Heart left ventricle (tissue), 16 donors: ENCODE results near the gene FARP1. TPM values are rescaled to one million over a fixed set of nuclear protein-coding genes. Genes with fewer than 3 reads are reported as not detected.

Source experiments
- ATAC-seq, 4 donors: fragments of 200-7000 bp; cut with Tn5 transposase; one replicate each; pipeline ENCODE4 v1.9.1; 2020 to 2022; ENCODE audit warnings: moderate library complexity in 4 of 4, mild to moderate bottlenecking in 3 of 4, moderate number of reproducible peaks in 1 of 4
- DNase-seq, 5 donors: peaks; one replicate each; pipeline ENCODE4 v3.0.0-alpha.2; 2020
- H3K27ac ChIP-seq, 12 donors: fragments of 200-600 bp; sonication (generic) in 4 of 12; one replicate each; pipeline versions ENCODE4 v1.5.0 to v1.8.0; 2016 to 2022; ENCODE audit warnings: mild to moderate bottlenecking in 2 of 12
- H3K27me3 ChIP-seq, 9 donors: fragments of 200-600 bp; sonication (generic) in 2 of 9; one replicate each; pipeline versions ENCODE4 v1.5.1 to v1.8.0; 2016 to 2022; ENCODE audit warnings: mild to moderate bottlenecking in 3 of 9
- H3K36me3 ChIP-seq, 9 donors: fragments of 200-600 bp; sonication (generic) in 2 of 9; one replicate each; pipeline versions ENCODE4 v1.5.0 to v1.8.0; 2018 to 2022; ENCODE audit warnings: mild to moderate bottlenecking in 2 of 9
- H3K4me1 ChIP-seq, 12 donors: fragments of 200-600 bp; sonication (generic) in 4 of 12; one replicate each; pipeline versions ENCODE4 v1.5.0 to v1.8.0; 2016 to 2022; ENCODE audit warnings: mild to moderate bottlenecking in 3 of 12
- H3K4me3 ChIP-seq, 12 donors: fragments of 200-600 bp; sonication (generic) in 4 of 12; one replicate each; pipeline versions ENCODE4 v1.5.0 to v1.8.0; 2017 to 2022; ENCODE audit warnings: mild to moderate bottlenecking in 9 of 12, moderate library complexity in 4 of 12
- H3K9me3 ChIP-seq, 12 donors: fragments of 200-600 bp; sonication (generic) in 4 of 12; one replicate each; pipeline versions ENCODE4 v1.5.0 to v1.8.0; 2016 to 2022; ENCODE audit warnings: mild to moderate bottlenecking in 1 of 12
- POLR2A ChIP-seq, 2 donors: fragments of 450-650 bp; IDR thresholded peaks; one replicate each; pipeline ENCODE4 v1.6.1; 2017; ENCODE audit warnings: antibody characterized with exemption in 2 of 2, mild to moderate bottlenecking in 2 of 2, moderate library complexity in 2 of 2
- WGBS, 4 donors: extraction: QIAGEN DNeasy Blood & Tissue Kit in 2 of 4; methylation state at CpG; one replicate each; pipeline versions ENCODE4 v1.1.5 to v1.1.7; 2013 to 2018; 5-methylcytosine and 5-hydroxymethylcytosine counted together
- intact Hi-C, 10 donors: fragments of 100-400 bp; cut with DNase I; formaldehyde crosslinking; loops; one replicate each; pipeline versions ENCODE4 v1.11.1 to v1.14.2; 2022
- polyA plus RNA-seq, 2 donors: library from polyadenylated mRNA; stranded (reverse); fragments of 200-250 nt; gene quantifications; one replicate each; pipeline ENCODE4 v1.2.3, GENCODE V29; 2013
- total RNA-seq, 9 donors: library from RNA; depleted of rRNA in 2 of 9; stranded (reverse); fragments of >200 nt in 2 of 9; fragmentation: NEBNext Ultra II Directional in 3 of 9; extraction: Animal tissue kit (Norgen Biotek cat#: 25700) in 3 of 9; gene quantifications; one replicate each; pipeline versions ENCODE4 v1.1.0 to v1.2.4, GENCODE V29; 2016 to 2023
- TF ChIP-seq, protein P1 (sequence below), 12 donors: fragments of 200-600 bp; sonication (generic) in 4 of 12; IDR thresholded peaks; one replicate each; pipeline versions ENCODE4 v1.5.0 to v1.8.0; 2018 to 2022; ENCODE audit warnings: antibody characterized with exemption in 12 of 12, mild to moderate bottlenecking in 5 of 12
- donor health status: ischemic (EF 13 %, LVEDD 7.1; RV severe dilation, severe dysfunction).
- donor health status: healthy with polysubstance abuse.
- donor health status: DM: no; HTN: yes; CAD: no.
- donor health status: DM: no; HTN: no; CAD: no.
- donor health status: ischemic (EF 25% LVEDD 6.9; RV normal size, moderate dysfunction).
- donor health status: ischemic (EF 25% LVEDD 5.7; RV mildly dilated, moderate dysfunction).
- donor health status: healthy.
- donor health status: DM: yes; HTN: yes; CAD: no.
- donor health status: ischemic (EF 35%, LVEDD 5.7; RV mildly dilated, moderate dysfunction).
- donor health status: nonischemic (EF 11% LVEDD 7.7; RV severe dilation, severe dysfunction).
- donor health status: DM: yes; HTN: yes; CAD: no.
- donor health status: PGD.
- donor health status: ischemic (EF 29% LVEDD 5.4; RV normal size, mild dysfunction).
- donor health status: nonischemic (EF 23%, LVEDD 6.1; RV moderate dilation, normal function).

FARP1 gene
- total and polyA plus RNA-seq, 11 donors = 7.7 to 51.8 (median 22.3) TPM

DNA sequence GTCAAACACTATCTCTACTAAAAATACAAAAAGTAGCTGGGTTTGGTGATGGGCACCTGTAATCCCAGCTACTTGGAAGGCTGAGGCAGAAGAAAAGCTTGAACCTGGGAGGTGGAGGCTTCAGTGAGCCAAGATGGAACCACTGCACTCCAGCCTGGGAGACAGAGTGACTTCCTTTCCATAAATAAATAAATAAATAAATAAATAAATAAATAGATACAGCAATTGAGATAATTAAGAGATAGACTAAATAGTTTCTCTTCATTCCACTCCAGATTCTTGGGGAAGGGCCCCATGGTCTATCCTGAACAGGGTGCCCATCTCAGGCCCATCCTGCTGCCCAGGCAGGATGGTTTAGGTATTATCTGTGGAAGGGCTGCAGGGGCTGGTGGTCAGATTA lies 24.0 kb upstream of the FARP1 start:
- Histone ChIP-seq H3K4me3 (no peak overlapping the region), H3K36me3 (no peaks in the 10 kb centered on the region), H3K4me1 (no peaks in the 10 kb centered on the region), H3K9me3 (peaks cover 0 to 14% (median 0%) of the 10 kb centered on the region in 12 donors), H3K27me3 (no peaks in the 10 kb centered on the region), H3K27ac (no peak overlapping the region)
- intact Hi-C loops = no loop called here
- ATAC-seq (no peak), DNase-seq (no peak)
- TF ChIP-seq, protein P1, sequence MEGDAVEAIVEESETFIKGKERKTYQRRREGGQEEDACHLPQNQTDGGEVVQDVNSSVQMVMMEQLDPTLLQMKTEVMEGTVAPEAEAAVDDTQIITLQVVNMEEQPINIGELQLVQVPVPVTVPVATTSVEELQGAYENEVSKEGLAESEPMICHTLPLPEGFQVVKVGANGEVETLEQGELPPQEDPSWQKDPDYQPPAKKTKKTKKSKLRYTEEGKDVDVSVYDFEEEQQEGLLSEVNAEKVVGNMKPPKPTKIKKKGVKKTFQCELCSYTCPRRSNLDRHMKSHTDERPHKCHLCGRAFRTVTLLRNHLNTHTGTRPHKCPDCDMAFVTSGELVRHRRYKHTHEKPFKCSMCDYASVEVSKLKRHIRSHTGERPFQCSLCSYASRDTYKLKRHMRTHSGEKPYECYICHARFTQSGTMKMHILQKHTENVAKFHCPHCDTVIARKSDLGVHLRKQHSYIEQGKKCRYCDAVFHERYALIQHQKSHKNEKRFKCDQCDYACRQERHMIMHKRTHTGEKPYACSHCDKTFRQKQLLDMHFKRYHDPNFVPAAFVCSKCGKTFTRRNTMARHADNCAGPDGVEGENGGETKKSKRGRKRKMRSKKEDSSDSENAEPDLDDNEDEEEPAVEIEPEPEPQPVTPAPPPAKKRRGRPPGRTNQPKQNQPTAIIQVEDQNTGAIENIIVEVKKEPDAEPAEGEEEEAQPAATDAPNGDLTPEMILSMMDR (IDR thresholded peaks at IDR 0.05) = no peak
- no peak for TF ChIP-seq POLR2A (IDR thresholded peaks at IDR 0.05)

DNA sequence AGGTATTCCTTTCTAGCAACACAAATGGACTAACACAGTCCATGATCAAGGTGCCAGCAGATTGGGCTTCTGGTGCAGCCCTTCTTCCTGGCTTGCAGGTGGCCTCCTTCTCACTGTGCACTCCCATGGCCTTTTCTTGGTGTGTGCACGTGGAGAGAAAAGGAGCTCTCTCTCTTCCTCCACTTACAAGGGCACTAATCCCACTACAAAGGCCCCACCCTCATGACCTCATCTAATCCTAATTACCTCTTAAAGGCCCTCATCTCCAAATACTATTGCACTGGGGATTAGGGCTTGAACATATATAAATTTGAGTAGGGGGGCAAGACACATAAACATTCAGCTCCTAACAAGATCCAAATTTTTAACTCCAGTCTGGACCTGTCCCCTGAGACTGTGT lies 19.7 kb upstream of the FARP1 start:
- 85 to 100% (median 87%) methylated on average over 1 of the region's 1 CpG for WGBS, 4 donors
- Histone ChIP-seq H3K27ac (no peak overlapping the region), H3K4me3 (no peak overlapping the region), H3K4me1 (no peaks in the 10 kb centered on the region), H3K9me3 (peaks cover 0 to 10% (median 0%) of the 10 kb centered on the region in 12 donors), H3K36me3 (no peaks in the 10 kb centered on the region), H3K27me3 (no peaks in the 10 kb centered on the region)
- intact Hi-C loops = no loop called here
- TF ChIP-seq POLR2A (IDR thresholded peaks at IDR 0.05) = no peak
- TF ChIP-seq, protein P1 (IDR thresholded peaks at IDR 0.05) = no peak
- ATAC-seq (no peak), DNase-seq (no peak)

DNA sequence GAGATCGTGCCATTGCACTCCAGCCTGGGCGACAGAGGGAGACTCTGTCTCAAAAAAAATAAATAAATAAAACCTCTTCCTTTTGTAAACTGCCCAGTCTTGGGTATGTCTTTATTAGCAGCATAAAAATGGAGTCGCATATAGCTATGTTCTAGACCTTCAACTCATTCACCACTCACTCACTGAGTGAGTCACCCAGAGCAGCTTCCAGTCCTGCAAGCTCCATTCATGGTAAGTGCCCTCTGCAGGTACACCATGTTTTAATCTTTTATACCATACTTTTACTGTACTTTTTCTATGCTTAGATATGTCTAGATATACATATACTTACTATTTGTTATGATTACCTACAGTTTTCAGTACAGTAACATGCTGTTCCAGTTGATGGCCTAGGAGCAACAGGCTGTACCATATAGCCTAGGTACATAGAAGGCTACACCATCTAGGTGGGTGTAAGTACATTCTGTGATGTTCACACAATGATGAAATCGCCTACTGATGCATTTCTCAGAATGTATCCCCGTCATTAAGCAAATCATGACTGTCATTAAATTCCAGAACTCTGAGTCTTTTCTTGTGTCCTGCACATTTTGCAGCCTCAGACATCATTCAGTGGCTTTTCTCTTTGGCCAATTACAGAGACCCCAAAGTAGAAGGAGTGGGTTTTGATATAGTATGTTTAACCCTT lies 13.7 kb upstream of the FARP1 start:
- DNase-seq (no peak), ATAC-seq (no peak)
- intact Hi-C loops = no loop called here
- no peak overlapping the region for H3K4me3 ChIP-seq
- no peak overlapping the region for H3K27ac ChIP-seq
- 92 to 96% (median 93%) methylated on average over 5 of the region's 5 CpGs for WGBS, 4 donors
- no peaks in the 10 kb centered on the region for H3K4me1 ChIP-seq
- no peak for TF ChIP-seq POLR2A (IDR thresholded peaks at IDR 0.05)
- TF ChIP-seq, protein P1 (IDR thresholded peaks at IDR 0.05) = no peak
- no peaks in the 10 kb centered on the region for H3K36me3 ChIP-seq
- no peaks in the 10 kb centered on the region for H3K9me3 ChIP-seq
- no peaks in the 10 kb centered on the region for H3K27me3 ChIP-seq

DNA sequence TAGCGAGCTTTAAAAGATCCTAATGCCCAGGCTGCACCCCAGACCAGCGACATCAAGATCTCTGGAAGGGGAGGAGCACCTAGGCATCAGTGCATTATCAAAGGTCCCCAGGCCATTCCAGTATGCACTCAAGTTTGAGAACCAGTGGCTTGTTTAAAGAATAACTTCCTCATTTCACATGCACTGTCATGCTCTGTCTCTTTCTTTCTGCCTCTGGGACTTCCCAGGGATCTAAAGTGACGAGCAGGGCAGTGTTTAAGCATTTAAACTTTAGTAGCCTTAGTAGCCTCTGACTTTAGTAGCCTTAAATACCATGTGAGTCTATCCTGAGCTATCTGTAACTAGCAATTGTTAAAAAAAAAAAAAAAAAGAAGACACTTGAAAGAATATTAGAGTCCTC lies 8.9 kb upstream of the FARP1 start:
- WGBS, 4 donors = 61 to 79% (median 70%) methylated on average over 3 of the region's 3 CpGs
- TF ChIP-seq, protein P1 (IDR thresholded peaks at IDR 0.05) = no peak
- TF ChIP-seq POLR2A (IDR thresholded peaks at IDR 0.05) = no peak
- intact Hi-C loops = no loop called here
- Histone ChIP-seq H3K36me3 (no peaks in the 10 kb centered on the region), H3K4me3 (no peak overlapping the region), H3K27ac (no peak overlapping the region), H3K9me3 (no peaks in the 10 kb centered on the region), H3K27me3 (no peaks in the 10 kb centered on the region), H3K4me1 (no peaks in the 10 kb centered on the region)
- DNase-seq = no peak
- no peak for ATAC-seq
